Thyroid gland (tissue), 4 donors: ENCODE measurements around the gene PACS1.

Source experiments
- POLR2A ChIP-seq, 2 donors: fragments of 450-650 bp; IDR thresholded peaks; one replicate each; pipeline ENCODE4 v1.6.1; 2017; ENCODE audit warnings: antibody characterized with exemption in 2 of 2, mild to moderate bottlenecking in 2 of 2, moderate library complexity in 1 of 2
- TF ChIP-seq, protein P1 (sequence below), 6 experiments: fragments of 200-600 bp in 3 of 6; fragments of 450-650 bp in 3 of 6; sonication (generic) in 3 of 6; IDR thresholded peaks; one replicate each; pipeline ENCODE4 v1.5.1; 2016 to 2019; ENCODE audit warnings: antibody characterized with exemption in 6 of 6, mild to moderate bottlenecking in 2 of 6, inconsistent platforms in 1 of 6, moderate library complexity in 1 of 6

DNA sequence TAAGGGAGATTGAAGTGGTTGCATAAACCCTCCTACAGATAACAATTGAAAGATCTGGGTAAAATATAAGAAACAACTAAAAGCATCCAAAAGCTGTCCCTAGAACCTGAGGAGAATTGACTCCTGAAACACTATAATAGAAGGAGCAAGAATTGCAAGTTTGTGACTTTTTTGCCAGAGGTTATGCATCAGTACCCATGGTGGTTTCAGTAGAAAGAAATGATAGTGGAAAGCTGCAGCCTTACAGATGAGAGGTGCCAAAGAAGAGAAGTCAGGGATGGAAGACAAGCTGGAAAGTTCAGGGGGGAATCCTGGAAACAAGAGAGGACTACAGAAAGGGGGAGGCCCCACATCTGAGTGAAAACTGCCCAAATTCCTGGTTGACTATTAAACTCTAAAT, 80.7 kb downstream of the PACS1 start:
- TF ChIP-seq POLR2A (IDR thresholded peaks at IDR 0.05), result no peak
- TF ChIP-seq, protein P1, sequence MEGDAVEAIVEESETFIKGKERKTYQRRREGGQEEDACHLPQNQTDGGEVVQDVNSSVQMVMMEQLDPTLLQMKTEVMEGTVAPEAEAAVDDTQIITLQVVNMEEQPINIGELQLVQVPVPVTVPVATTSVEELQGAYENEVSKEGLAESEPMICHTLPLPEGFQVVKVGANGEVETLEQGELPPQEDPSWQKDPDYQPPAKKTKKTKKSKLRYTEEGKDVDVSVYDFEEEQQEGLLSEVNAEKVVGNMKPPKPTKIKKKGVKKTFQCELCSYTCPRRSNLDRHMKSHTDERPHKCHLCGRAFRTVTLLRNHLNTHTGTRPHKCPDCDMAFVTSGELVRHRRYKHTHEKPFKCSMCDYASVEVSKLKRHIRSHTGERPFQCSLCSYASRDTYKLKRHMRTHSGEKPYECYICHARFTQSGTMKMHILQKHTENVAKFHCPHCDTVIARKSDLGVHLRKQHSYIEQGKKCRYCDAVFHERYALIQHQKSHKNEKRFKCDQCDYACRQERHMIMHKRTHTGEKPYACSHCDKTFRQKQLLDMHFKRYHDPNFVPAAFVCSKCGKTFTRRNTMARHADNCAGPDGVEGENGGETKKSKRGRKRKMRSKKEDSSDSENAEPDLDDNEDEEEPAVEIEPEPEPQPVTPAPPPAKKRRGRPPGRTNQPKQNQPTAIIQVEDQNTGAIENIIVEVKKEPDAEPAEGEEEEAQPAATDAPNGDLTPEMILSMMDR (IDR thresholded peaks at IDR 0.05), result no peak
